GM18502 (cell line): ENCODE data around the gene LYAR.

Source experiments
- ATAC-seq: cut with Tn5 transposase; IDR thresholded peaks from one replicate; pipeline ENCODE4 v1.9.1; 2021; ENCODE audit warnings: mild to moderate bottlenecking; ENCODE audit not compliant: unreplicated experiment, poor library complexity

LYAR gene, protein sequence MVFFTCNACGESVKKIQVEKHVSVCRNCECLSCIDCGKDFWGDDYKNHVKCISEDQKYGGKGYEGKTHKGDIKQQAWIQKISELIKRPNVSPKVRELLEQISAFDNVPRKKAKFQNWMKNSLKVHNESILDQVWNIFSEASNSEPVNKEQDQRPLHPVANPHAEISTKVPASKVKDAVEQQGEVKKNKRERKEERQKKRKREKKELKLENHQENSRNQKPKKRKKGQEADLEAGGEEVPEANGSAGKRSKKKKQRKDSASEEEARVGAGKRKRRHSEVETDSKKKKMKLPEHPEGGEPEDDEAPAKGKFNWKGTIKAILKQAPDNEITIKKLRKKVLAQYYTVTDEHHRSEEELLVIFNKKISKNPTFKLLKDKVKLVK

GRCh38 chr4:4289941-4290850 is at the start of gene LYAR, which contains the start of gene ZBTB49:
TSS of gene LYAR (minus strand) at chr4:4290154. CDS start at chr4:4283742, 6,412 bp downstream.
TSS of gene ZBTB49 (plus strand) at chr4:4290251. CDS start at chr4:4299946, 9,695 bp downstream.
- ATAC-seq: peak; percentile 93

DNA sequence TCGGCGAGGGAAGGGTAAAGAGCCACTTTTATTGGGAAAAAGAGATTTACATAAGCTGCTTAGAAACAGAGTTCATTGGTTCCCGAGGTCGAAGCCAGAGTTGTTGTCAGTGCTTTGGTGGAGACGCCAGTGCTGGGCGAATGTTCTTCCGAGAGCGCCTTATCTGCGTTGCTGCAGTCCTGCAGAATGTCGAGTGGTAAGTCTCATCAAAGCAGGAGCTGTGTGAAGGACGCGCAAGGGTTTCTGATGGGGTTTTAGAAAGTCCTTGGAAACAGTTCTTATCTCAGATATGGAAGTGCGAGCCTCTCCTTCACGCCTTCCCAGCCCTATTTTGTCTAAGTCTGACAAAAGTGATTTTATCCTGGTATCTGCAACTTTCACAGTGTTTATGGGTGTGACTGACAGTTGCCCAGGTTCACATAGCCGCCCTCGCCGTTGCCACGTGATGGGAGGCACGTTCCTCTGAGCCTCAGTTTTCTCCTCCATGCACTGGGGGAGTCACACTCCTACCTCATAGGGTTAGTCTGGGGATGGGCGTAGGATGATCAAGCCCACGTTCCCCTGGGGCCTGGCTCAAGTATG is 49.6 kb upstream of the LYAR start:
- no peak for ATAC-seq

GRCh38 chr4:4338210-4339001 is 48.5 kb upstream of the LYAR start:
- no peak for ATAC-seq

GRCh38 chr4:4334798-4335520 is 45.0 kb upstream of the LYAR start:
- ATAC-seq: peak; percentile 75

GRCh38 chr4:4333265-4333706 is 43.3 kb upstream of the LYAR start:
- no peak for ATAC-seq

DNA sequence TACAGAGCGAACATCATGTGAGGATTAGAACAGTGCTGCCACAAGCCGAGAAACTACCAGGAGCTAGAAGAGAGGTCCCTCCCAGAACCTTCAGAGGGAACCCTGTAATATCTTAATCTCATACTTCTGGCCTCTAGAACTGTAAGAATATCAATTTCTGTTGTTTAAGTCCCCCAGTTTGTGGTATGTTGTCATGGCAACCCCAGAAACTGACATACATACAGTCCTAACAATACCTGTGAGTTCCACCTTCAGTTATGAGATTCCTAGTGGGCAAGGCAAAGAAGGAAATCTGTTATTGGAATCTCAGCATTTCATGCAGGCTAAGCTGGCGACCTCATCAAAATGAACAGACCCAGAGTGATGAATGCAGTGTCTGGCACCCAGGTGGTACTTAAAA is 42.6 kb upstream of the LYAR start:
- ATAC-seq: no peak

- ATAC-seq: no peak
Observed at GRCh38 chr4:4330794-4331193, 40.8 kb upstream of the LYAR start.

- ATAC-seq: no peak
Observed at GRCh38 chr4:4329496-4329895, 39.5 kb upstream of the LYAR start.

- no peak for ATAC-seq
Observed at GRCh38 chr4:4328840-4329239, 38.9 kb upstream of the LYAR start.

GRCh38 chr4:4328206-4328605 is 38.3 kb upstream of the LYAR start:
- ATAC-seq: no peak

GRCh38 chr4:4327652-4328121 is 37.7 kb upstream of the LYAR start:
- no peak for ATAC-seq

DNA sequence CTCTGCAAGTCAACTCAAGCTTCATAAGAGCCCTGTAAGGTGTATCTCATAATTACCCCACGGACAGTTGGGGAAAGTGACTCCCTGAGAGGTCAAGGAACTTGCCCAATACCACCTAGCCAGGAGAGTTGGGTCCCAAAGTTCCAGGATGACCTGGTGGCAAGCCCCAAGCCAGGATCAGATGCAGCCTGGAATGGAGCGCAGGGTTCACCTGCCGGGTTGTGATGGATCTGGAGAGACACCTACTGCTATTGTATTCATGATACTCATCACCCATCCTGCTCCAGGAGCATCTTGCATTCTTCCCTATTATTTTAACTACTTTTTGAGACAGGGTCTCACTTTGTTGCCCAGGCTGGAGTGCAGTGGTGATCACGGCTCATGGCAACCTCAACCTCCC is 36.2 kb upstream of the LYAR start:
- ATAC-seq: no peak

GRCh38 chr4:4325321-4325720 is 35.4 kb upstream of the LYAR start:
- ATAC-seq: no peak

DNA sequence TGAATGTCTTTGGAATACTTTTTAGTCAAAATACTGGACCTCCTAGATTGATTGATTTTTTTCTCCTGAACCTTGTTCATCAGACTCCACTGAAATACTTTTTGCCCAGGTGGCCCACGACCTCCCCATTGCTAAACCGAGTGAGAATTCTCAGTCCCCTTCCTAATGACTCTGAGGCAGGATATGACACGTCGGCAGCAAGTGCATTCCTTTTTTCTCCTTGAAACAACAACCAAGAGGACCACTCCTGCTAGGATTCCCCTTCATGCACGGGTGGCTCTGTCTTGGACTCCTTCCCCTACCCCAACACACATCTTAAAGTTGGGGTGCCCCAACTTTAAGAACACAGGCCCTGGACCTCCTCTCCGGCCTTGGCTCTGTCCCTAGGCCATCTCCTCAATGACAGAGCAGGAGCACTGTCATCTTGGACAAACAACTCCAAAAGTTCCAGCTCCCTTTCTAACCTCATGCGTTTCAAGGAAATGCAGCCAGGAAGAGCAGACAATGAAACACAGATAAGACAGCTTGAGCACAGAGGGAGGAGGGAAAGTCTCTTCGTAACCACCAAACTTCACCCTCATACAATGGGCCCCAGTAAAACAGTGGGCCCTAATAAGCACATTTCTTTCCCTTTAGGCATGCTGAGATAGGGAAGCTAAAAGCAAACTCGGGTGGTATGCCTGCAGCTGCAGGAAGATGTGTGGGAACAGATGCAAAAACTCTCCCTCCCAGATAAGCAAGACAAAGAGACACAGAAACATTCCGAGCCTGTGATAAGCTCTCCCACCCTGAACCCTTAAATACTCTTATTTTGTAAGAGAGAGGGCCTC is 34.0 kb upstream of the LYAR start:
- ATAC-seq: no peak

DNA sequence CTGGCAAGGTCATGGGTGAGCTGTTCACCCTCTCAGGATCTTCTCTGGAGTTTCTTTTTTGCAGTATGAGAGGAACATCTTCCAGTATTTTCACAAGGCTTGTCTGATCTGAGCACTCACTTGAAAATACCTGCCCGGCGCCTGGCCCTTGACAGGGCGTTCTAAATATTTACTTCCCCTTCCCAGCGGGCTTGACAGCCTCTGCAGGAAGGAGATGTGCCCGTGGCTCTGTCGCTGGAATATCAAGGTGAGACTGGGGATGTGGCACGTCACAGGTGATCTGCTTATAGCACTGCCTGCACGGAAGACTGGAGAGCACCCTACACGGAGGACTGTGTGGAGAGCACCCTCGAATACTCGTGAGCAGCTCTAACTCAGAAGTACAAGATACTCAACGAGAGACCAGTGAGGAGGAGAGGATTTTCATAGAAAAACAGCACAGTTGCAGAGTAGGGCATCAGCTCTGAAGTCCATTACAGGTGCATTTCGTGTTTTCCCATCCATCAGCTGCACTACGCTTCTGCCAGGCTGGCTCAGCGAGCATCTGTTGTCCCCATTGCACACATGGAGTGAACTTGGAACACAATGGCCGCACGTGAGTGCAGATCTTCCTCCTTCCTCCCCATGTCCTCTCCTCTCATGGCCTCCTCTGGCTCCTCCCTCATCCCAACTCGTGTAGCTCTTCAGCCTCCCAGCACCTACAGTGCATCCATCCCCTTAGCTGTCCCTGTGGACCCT is 32.2 kb upstream of the LYAR start:
- ATAC-seq: no peak

- no peak for ATAC-seq
Observed at GRCh38 chr4:4320951-4321714, 31.2 kb upstream of the LYAR start.

GRCh38 chr4:4320528-4320927 is 30.6 kb upstream of the LYAR start:
- no peak for ATAC-seq
